A549 (cell line): ENCODE results near the gene SLC9C2. TPM values are rescaled to one million over a fixed set of nuclear protein-coding genes. Genes with fewer than 3 reads are reported as not detected.

Source experiments
- ATAC-seq, 2 experiments: fragments of 200-7000 bp in 1 of 2; fragments of >200 bp in 1 of 2; cut with Nextera tagmentation in 1 of 2; cut with Tn5 transposase in 1 of 2; 3 replicates each; pipeline versions ENCODE4 v1.8.0 to v1.9.1; 2018 to 2020; ENCODE audit warnings: mild to moderate bottlenecking in 1 of 2, moderate library complexity in 1 of 2
- CTCF ChIA-PET: fragments of 300-600 bp; sonication (Branson Sonifier 250); formaldehyde crosslinking; extraction: SDS; loops from one replicate; lab custom pipeline; 2021; ENCODE audit warnings: antibody characterized with exemption, inconsistent platforms; lab: Yijun Ruan, JAX
- POLR2A ChIA-PET: fragments of 350-600 bp; formaldehyde crosslinking; extraction: SDS; loops from one replicate; lab custom pipeline; 2021; ENCODE audit warnings: antibody characterized with exemption, inconsistent platforms; lab: Yijun Ruan, JAX
- DNase-seq, 2 experiments: peaks; one replicate each; pipeline versions ENCODE4 v3.0.0 to v3.0.0-alpha.2; 2011 to 2016; ENCODE audit warnings: low read depth in 1 of 2, low spot score in 1 of 2
- FAIRE-seq: peaks from 2 replicates; lab custom pipeline; 2011; peaks lifted over from hg19 to GRCh38; lab: Jason Lieb, UNC
- H3K27ac ChIP-seq, 2 experiments: fragments of >200 bp; sonication (Bioruptor Twin); formaldehyde crosslinking; 3 replicates each; pipeline ENCODE4 v1.5.1; 2016 to 2017
- H3K4me1 ChIP-seq: fragments of >200 bp; sonication (Bioruptor Twin); formaldehyde crosslinking; 3 replicates; pipeline ENCODE4 v1.6.1; 2016
- H3K4me2 ChIP-seq: fragments of >200 bp; sonication (Bioruptor Twin); formaldehyde crosslinking; 3 replicates; pipeline ENCODE4 v1.6.1; 2016
- H3K4me3 ChIP-seq: fragments of >200 bp; sonication (Bioruptor Twin); formaldehyde crosslinking; 3 replicates; pipeline ENCODE4 v1.5.1; 2016
- H3K9me3 ChIP-seq: fragments of >200 bp; sonication (Bioruptor Twin); formaldehyde crosslinking; 3 replicates; pipeline ENCODE4 v1.6.1; 2016
- BCL3 ChIP-seq: fragments of >200 bp; sonication (Bioruptor Twin); formaldehyde crosslinking; IDR thresholded peaks from 3 replicates; pipeline ENCODE4 v1.6.1; 2016
- CHD2 ChIP-seq: fragments of 150-350 bp; IDR thresholded peaks from 2 replicates; pipeline ENCODE4 v1.6.1; 2014; ENCODE audit warnings: low read length; ENCODE audit not compliant: partially characterized antibody
- CHD4 ChIP-seq: fragments of 200-600 bp; sonication (generic); IDR thresholded peaks from 2 replicates; pipeline ENCODE4 v1.6.1; 2016; ENCODE audit warnings: antibody characterized with exemption, mild to moderate bottlenecking, borderline replicate concordance
- E2F6 ChIP-seq: IDR thresholded peaks from 2 replicates; pipeline ENCODE4 v1.6.1; 2012; ENCODE audit warnings: low read depth, borderline replicate concordance
- ELK1 ChIP-seq: fragments of 150-350 bp; IDR thresholded peaks from 2 replicates; pipeline ENCODE4 v1.6.1; 2014; ENCODE audit warnings: low read depth, mild to moderate bottlenecking, low read length
- EP300 ChIP-seq, 2 experiments: fragments of >200 bp; sonication (Bioruptor Twin); formaldehyde crosslinking; IDR thresholded peaks; 2 replicates in 1 of 2; 3 replicates in 1 of 2; pipeline ENCODE4 v1.6.1; 2016 to 2017
- ESRRA ChIP-seq: fragments of 150-350 bp; IDR thresholded peaks from 2 replicates; pipeline ENCODE4 v1.6.1; 2014; ENCODE audit warnings: mild to moderate bottlenecking, low read length, borderline replicate concordance
- FOSL2 ChIP-seq, 2 experiments: fragments of 450-650 bp in 1 of 2; fragments of >200 bp in 1 of 2; sonication (Bioruptor Twin) in 1 of 2; formaldehyde crosslinking; IDR thresholded peaks; 2 replicates each; pipeline versions ENCODE4 v1.5.0 to v1.6.1; 2016 to 2020; ENCODE audit warnings: mild to moderate bottlenecking in 1 of 2, moderate library complexity in 1 of 2
- FOXS1 ChIP-seq: fragments of 250-450 bp; sonication (Bioruptor Pico); IDR thresholded peaks from 2 replicates; pipeline ENCODE4 v1.5.0; 2020; ENCODE audit warnings: mild to moderate bottlenecking, moderate library complexity
- HEYL ChIP-seq: fragments of 250-450 bp; sonication (Bioruptor Pico); IDR thresholded peaks from 2 replicates; pipeline ENCODE4 v1.8.0; 2021; ENCODE audit warnings: mild to moderate bottlenecking, moderate library complexity
- JUN ChIP-seq, 2 experiments: fragments of >200 bp; sonication (Bioruptor Twin); formaldehyde crosslinking; IDR thresholded peaks; 2 replicates in 1 of 2; 3 replicates in 1 of 2; pipeline ENCODE4 v1.6.1; 2016 to 2017
- KDM5A ChIP-seq: fragments of 200-600 bp; sonication (generic); IDR thresholded peaks from 2 replicates; pipeline ENCODE4 v1.6.1; 2016; ENCODE audit warnings: antibody characterized with exemption, mild to moderate bottlenecking
- MAFK ChIP-seq: fragments of 450-650 bp; IDR thresholded peaks from 2 replicates; pipeline ENCODE4 v1.6.1; 2014; ENCODE audit not compliant: partially characterized antibody
- POLR2A ChIP-seq: IDR thresholded peaks from 2 replicates; pipeline ENCODE4 v1.6.1; 2012; ENCODE audit warnings: mild to moderate bottlenecking, low read length
- RAD21 ChIP-seq, 2 experiments: fragments of >200 bp in 1 of 2; sonication (Bioruptor Twin) in 1 of 2; formaldehyde crosslinking in 1 of 2; IDR thresholded peaks in 1 of 2; conservative IDR thresholded peaks in 1 of 2; 2 replicates in 1 of 2; 3 replicates in 1 of 2; pipeline ENCODE4 v1.6.1; 2012 to 2018; ENCODE audit warnings: inconsistent platforms in 1 of 2
- REST ChIP-seq: fragments of 200-600 bp; sonication (generic); IDR thresholded peaks from 2 replicates; pipeline ENCODE4 v1.6.1; 2016; ENCODE audit warnings: antibody characterized with exemption, mild to moderate bottlenecking, moderate library complexity
- RFX5 ChIP-seq: fragments of 450-650 bp; IDR thresholded peaks from 2 replicates; pipeline ENCODE4 v1.7.1; 2014; ENCODE audit warnings: antibody characterized with exemption, mild to moderate bottlenecking, moderate library complexity
- RNF2 ChIP-seq: fragments of 200-600 bp; sonication (generic); IDR thresholded peaks from 2 replicates; pipeline ENCODE4 v1.6.1; 2016; ENCODE audit warnings: low read depth, mild to moderate bottlenecking, antibody characterized with exemption, moderate library complexity, borderline replicate concordance
- SMC3 ChIP-seq: fragments of >200 bp; sonication (Bioruptor Twin); formaldehyde crosslinking; IDR thresholded peaks from 3 replicates; pipeline ENCODE4 v1.6.1; 2018; ENCODE audit warnings: inconsistent platforms
- TFCP2L1 ChIP-seq: fragments of 250-450 bp; sonication (Bioruptor Pico); IDR thresholded peaks from 2 replicates; pipeline ENCODE4 v1.5.0; 2021; ENCODE audit warnings: mild to moderate bottlenecking
- TP53 ChIP-seq: fragments of 250-450 bp; sonication (Bioruptor Pico); IDR thresholded peaks from 2 replicates; pipeline ENCODE4 v1.5.0; 2021; ENCODE audit warnings: mild to moderate bottlenecking, moderate library complexity
- ZSCAN20 ChIP-seq: fragments of 250-450 bp; sonication (Bioruptor Pico); IDR thresholded peaks from 2 replicates; pipeline ENCODE4 v1.8.0; 2022; ENCODE audit warnings: mild to moderate bottlenecking, moderate library complexity
- WGBS: methylation state at CpG from one replicate; pipeline ENCODE4 v1.1.6; 2017; ENCODE audit errors: missing lambda C conversion rate; 5-methylcytosine and 5-hydroxymethylcytosine counted together
- polyA plus RNA-seq, 4 experiments: library from polyadenylated mRNA; depleted of rRNA in 3 of 4; stranded (reverse); fragments of >200 nt; fragmentation: RNase III in 1 of 4; extraction: RNeasy Plus Mini Kit Qiagen cat#74134 plus additional on column Dnase treatment in 1 of 4; gene quantifications; 2 replicates in 3 of 4; 3 replicates in 1 of 4; pipeline ENCODE4 v1.2.3, GENCODE V29; 2011 to 2017

SLC9C2 gene
- polyA plus RNA-seq, 2 of the 4 experiments (the other 2 are of a cell fraction) = not detected

GRCh38 chr1:173489929-173490328 is 112.9 kb downstream of the SLC9C2 start:
- no peak overlapping the region for H3K4me3 ChIP-seq
- no peaks in the 10 kb centered on the region for H3K9me3 ChIP-seq
- H3K4me2 ChIP-seq = no peak overlapping the region
- DNase-seq = no peak
- H3K27ac ChIP-seq = no peak overlapping the region
- no peak for ATAC-seq
- WGBS = 94% methylated on average over 3 of the region's 3 CpGs
- TF ChIP-seq BCL3 = no peak
- no peak for TF ChIP-seq TP53
- TF ChIP-seq FOXS1 (CRISPR knock-in tag) = no peak
- no peak for TF ChIP-seq TFCP2L1 (CRISPR knock-in tag)
- no peak for TF ChIP-seq FOSL2 (IDR thresholded peaks at IDR 0.05)
- TF ChIP-seq FOSL2 (CRISPR knock-in tag; IDR thresholded peaks at IDR 0.05) = no peak
- TF ChIP-seq E2F6 = no peak
- no peak for TF ChIP-seq ZSCAN20 (CRISPR knock-in tag)
- no peak for TF ChIP-seq HEYL (CRISPR knock-in tag)
- TF ChIP-seq RFX5 = no peak
- TF ChIP-seq, all 56 proteins: peak for 0
- ChIA-PET CTCF (no interaction called here), POLR2A (no interaction called here)
- H3K4me1 ChIP-seq = no peaks in the 10 kb centered on the region
- no peak for FAIRE-seq

- Histone ChIP-seq H3K4me3 (no peak overlapping the region), H3K27ac (no peak overlapping the region), H3K9me3 (no peaks in the 10 kb centered on the region), H3K4me1 (no peaks in the 10 kb centered on the region), H3K4me2 (no peak overlapping the region)
- FAIRE-seq = no peak
- ChIA-PET POLR2A (no interaction called here), CTCF (no interaction called here)
- TF ChIP-seq RNF2 = no peak
- 0 out of 5 replicates have a peak, but pooled peaks of 1 of the 2 experiments have one; percentile 17 for TF ChIP-seq RAD21 (conservative IDR thresholded peaks at IDR 0.05 in 1 of 2, IDR thresholded peaks at IDR 0.05 in 1 of 2)
- TF ChIP-seq CHD4 = no peak
- ATAC-seq = peak; percentile 56 to 59; a peak in 3 of 6 replicates
- DNase-seq = peak in 1 of 2 experiments; percentile 44
- 89% methylated on average over 5 of the region's 5 CpGs for WGBS
Measured at GRCh38 chr1:173489149-173489600, 113.7 kb downstream of the SLC9C2 start.

- FAIRE-seq (no peak), ATAC-seq (no peak), DNase-seq (no peak)
- Histone ChIP-seq H3K4me3 (no peak overlapping the region), H3K9me3 (no peaks in the 10 kb centered on the region), H3K4me1 (no peaks in the 10 kb centered on the region), H3K4me2 (no peak overlapping the region), H3K27ac (no peak overlapping the region)
- POLR2A ChIA-PET = no interaction called here
- no peak for TF ChIP-seq MAFK
- no peak for TF ChIP-seq ELK1
- TF ChIP-seq E2F6 = no peak
- no peak for TF ChIP-seq EP300 (IDR thresholded peaks at IDR 0.05)
- no peak for TF ChIP-seq SMC3
- no peak for TF ChIP-seq CHD2
- TF ChIP-seq REST = no peak
- no peak for TF ChIP-seq KDM5A
- no peak for TF ChIP-seq ESRRA
- no peak for TF ChIP-seq POLR2A
- TF ChIP-seq RFX5 = no peak
- no peak for TF ChIP-seq JUN (IDR thresholded peaks at IDR 0.05)
- 91% methylated on average over 2 of the region's 2 CpGs for WGBS
- CTCF ChIA-PET = interaction anchor here (1.4 to 1.5 kb wide), 2 partner anchors 9 kb away, joined by 3 to 4 read pairs; no protein-coding TSS in a partner anchor
Measured at GRCh38 chr1:173488001-173488400, 114.9 kb downstream of the SLC9C2 start.
